Middle frontal gyrus (tissue), 1 donor: ENCODE data around the gene PLA2G12B.

Experiments used
- DNase-seq: peaks from one replicate; pipeline ENCODE4 v3.0.0-alpha.2; 2015; ENCODE audit warnings: low spot score; ENCODE audit errors: extremely low spot score

The PLA2G12B gene

DNA sequence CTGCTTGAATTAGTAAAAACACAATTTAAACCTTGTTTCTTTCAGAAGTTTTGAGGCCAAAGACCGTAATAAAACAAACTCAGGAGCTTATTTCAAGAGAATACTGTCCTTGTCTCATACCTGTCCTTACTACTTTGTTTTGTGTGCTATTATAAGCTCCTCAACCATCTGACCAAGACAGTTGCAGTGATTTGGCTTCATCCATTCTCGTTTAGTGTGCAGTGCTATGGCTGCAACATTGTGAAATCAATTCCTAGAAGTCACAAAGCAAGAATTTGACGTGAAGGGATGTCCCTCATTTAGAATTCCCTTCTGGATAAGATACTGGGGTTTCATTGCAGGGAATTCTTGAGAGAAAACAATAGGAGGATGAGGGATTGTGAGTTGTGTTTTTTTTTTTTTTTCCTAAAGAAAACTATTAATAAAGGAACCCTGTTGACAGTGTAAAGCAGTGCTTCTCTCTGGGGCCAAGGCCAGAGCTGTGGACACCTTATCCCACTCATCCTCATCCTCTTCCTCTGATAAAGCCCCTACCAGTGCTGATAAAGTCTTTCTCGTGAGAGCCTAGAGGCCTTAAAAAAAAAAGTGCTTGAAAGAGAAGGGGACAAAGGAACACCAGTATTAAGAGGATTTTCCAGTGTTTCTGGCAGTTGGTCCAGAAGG, 61.3 kb downstream of the PLA2G12B start, which contains the start of gene OIT3:
Gene OIT3 (plus strand): TSS at position 604 of the 663 bp plus-strand sequence. CDS start 60 bp downstream, outside the sequence.
- DNase-seq, result no peak

DNA sequence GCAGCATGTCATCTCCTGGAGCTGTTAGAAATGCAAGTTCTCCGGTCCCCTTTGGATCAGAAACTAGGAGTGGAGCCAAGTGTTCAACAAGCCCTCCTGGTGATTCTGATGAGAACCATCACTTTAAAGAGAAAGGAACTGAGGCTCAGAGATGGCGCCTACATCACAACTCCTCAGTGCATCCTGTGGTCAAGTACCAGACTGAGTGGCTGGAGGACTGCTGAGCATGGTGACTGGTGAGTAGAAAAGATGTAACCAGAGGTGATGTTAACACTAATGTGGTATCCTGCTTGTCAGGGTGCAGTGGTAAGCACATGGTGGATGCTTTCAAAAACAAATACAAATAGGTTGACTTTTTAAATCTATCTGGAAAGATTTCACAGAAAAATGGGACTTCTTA, 64.5 kb downstream of the PLA2G12B start:
- DNase-seq, result no peak

- DNase-seq, result no peak
Measured at GRCh38 chr10:72889391-72889831, 65.2 kb downstream of the PLA2G12B start.

DNA sequence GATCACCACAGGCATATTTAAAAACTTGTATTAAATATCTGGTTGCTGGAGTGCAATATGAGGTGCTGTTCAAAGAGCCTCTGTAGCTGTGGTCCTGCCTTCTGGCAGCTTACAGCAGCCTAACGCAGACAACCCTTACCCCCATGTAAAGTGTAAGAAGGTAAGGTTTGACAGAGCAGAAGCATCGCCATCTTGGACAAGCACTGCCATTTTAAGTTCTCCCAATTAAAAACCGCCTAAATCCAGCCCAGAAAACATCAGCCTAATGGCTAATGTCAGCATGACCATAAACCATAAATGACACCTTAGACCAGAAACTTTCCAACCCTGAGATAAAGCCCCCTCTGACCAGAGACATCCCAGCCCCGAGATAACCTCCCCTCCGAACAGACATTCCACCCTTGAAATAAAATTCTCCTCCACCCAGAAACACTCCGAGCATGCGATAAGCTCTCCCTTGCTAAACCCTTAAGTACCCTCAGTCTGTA, 66.4 kb downstream of the PLA2G12B start:
- no peak for DNase-seq

- no peak for DNase-seq
Measured at GRCh38 chr10:72887043-72887442, 67.6 kb downstream of the PLA2G12B start.

DNA sequence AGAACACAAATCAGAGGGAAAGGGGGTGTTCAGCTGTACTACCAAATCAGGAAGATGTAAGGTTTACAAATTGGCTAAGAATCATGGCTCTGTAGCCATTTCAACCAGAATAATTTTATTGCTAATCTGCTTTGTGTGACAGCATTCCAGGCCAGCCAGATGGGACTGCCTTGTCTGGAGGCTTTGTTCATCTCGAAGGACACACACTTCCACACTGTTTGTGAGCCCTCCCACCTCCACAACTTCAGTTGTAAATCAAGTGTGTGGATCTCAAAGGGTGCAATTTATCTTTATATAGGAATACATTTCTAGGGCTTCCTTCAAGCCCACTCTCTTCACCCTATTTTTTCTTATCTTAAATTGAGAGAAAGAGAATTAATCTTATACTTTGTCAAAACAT, 68.0 kb downstream of the PLA2G12B start:
- no peak for DNase-seq

GRCh38 chr10:72885953-72886352, 68.7 kb downstream of the PLA2G12B start:
- DNase-seq, result no peak
